ENCODE measurements around the gene ZNF189.

ZNF189 gene

GRCh38 chr9:101435601-101436079 lies 37.0 kb downstream of the ZNF189 start, which contains the start of gene ALDOB:
Gene ALDOB (minus strand): TSS chr9:101435774. CDS start chr9:101430887, 4,887 bp downstream.
- in situ Hi-C loops (cut with HindIII; ENCODE audit: low pct_unique_long_range_greater_than_20kb, low sequenced_read_pairs) = no loop called here
- no peak for TF ChIP-seq JUND (IDR thresholded peaks at IDR 0.05; ENCODE audit: low read depth)
- DNase-seq (ENCODE audit: low read depth in 1 of 2, low spot score in 1 of 2) = no peak

DNA sequence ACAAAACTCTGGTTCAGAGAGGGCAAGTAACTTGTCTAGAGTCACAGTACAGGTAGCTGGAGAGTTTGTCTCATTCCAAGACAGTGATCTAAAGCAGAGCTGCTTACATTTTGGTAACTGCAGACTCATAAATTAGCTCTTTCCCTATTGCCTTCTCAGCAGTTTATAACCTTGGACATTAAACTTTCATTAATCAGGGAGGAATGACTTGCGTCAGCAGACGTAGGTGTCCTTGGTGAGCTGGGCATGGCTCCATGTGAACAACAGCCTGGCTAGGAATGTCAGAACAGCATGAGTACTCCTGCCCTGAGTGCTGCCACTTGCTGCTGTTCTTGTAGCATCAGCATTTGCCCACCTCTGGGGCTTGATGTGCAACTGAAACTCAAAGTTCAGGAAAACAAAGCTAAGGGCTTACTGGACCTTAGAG lies 39.2 kb downstream of the ZNF189 start:
- in situ Hi-C loops (cut with HindIII; ENCODE audit: low pct_unique_long_range_greater_than_20kb, low sequenced_read_pairs) = no loop called here
- no peak for TF ChIP-seq JUND (IDR thresholded peaks at IDR 0.05; ENCODE audit: low read depth)
- no peak for DNase-seq (ENCODE audit: low read depth in 1 of 2, low spot score in 1 of 2)

GRCh38 chr9:101438523-101438922 lies 39.9 kb downstream of the ZNF189 start:
- no peak for DNase-seq (ENCODE audit: low read depth in 1 of 2, low spot score in 1 of 2)
- in situ Hi-C loops (cut with HindIII; ENCODE audit: low pct_unique_long_range_greater_than_20kb, low sequenced_read_pairs) = no loop called here
- no peak for TF ChIP-seq JUND (IDR thresholded peaks at IDR 0.05; ENCODE audit: low read depth)

- no peak for TF ChIP-seq JUND (IDR thresholded peaks at IDR 0.05; ENCODE audit: low read depth)
- in situ Hi-C loops (cut with HindIII; ENCODE audit: low pct_unique_long_range_greater_than_20kb, low sequenced_read_pairs) = no loop called here
- no peak for DNase-seq (ENCODE audit: low read depth in 1 of 2, low spot score in 1 of 2)
These were observed 42.1 kb downstream of the ZNF189 start for GRCh38 chr9:101440714-101441230.

DNA sequence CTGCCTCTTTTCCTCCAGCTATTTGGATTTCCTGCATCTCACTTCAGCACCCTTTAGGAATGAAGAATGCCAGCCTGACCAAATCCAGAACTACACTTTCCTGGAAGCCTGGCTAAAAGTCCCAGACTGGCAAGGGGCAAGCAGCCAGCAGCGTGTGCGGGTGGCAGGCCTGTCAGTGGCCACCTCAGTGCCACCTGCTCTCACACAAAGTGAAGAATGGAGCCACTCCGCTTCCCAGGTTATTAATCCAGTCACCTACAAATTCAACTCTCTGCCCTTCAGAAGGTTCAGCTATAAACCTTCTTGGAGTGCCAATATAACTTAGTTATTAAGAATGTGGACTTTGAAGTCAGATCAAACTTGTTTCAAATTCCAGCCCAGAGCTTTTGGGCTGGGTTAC lies 43.7 kb downstream of the ZNF189 start:
- no peak for TF ChIP-seq JUND (IDR thresholded peaks at IDR 0.05; ENCODE audit: low read depth)
- no peak for DNase-seq (ENCODE audit: low read depth in 1 of 2, low spot score in 1 of 2)
- in situ Hi-C loops (cut with HindIII; ENCODE audit: low pct_unique_long_range_greater_than_20kb, low sequenced_read_pairs) = no loop called here

DNA sequence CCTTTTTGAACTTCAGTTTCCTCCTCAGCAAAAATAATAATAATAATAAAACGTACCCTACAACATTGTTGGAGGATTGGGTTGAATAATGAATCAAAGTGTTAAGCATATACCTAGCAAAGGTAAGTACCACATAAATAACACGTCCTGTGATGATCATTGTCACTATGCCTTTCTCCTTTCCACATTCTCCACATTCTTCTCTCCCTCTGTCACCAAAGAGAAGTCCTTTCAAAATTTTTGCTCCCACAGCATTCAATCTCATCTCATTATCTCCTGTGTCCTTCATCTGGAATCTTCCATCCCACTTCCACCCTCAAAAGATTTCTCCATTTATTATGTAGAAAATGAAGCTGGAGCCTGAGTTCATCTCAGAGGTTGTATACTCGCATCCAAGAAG lies 44.1 kb downstream of the ZNF189 start:
- in situ Hi-C loops (cut with HindIII; ENCODE audit: low pct_unique_long_range_greater_than_20kb, low sequenced_read_pairs) = no loop called here
- DNase-seq (ENCODE audit: low read depth in 1 of 2, low spot score in 1 of 2) = no peak
- no peak for TF ChIP-seq JUND (IDR thresholded peaks at IDR 0.05; ENCODE audit: low read depth)

DNA sequence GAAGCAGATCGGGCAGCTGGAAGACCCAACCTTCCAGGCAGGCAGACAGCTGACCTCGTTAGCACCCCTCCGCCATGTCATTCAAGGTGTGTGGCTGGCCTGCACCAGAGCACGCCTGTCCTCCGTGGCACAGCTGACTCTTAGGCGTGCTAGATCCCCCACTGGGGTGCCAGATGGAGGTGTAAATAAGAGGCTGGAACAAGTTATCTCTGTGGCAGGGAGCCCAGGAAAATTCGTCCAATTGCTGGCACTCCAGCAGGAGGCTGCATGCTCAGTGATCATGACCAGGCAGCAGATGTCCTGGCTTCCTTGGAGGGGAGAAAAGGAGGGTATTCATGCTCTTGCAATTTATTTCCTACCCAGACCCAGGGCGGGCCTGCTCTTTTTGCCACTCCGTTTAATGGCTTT lies 44.7 kb downstream of the ZNF189 start:
- DNase-seq (ENCODE audit: low read depth in 1 of 2, low spot score in 1 of 2) = no peak
- TF ChIP-seq JUND (IDR thresholded peaks at IDR 0.05; ENCODE audit: low read depth) = no peak
- in situ Hi-C loops (cut with HindIII; ENCODE audit: low pct_unique_long_range_greater_than_20kb, low sequenced_read_pairs) = no loop called here

DNA sequence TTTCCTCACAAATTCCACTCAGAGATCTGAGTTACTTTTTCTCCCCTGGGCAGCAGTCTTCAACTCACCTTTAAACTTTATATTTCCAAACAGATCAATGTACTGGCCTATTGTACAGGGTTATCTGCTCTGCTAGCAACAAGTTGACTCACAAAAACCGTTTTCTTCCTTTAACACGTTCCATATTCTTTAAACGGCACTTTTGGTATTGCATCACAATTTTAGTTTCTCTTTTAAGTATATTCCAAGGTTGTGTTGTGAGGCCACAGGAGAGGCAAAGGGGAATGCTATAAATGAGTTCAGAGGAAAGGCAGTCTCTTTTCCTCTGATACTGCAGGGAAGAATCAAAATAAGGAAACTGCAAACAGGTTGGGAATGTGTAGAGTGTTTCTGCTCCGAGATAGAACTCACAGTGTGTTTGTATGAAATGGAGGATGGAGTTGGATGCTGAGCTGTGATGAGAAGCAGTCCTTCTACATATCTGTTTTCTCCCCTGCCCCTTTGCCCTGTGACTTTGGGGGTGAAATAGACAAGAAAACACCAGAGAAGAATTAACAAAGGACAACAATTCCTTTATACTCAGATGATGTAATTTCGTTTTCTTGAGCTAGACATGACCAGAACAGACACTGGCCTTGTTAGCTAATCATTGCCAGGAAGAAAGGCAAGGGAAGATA lies 46.8 kb downstream of the ZNF189 start:
- in situ Hi-C loops (cut with HindIII; ENCODE audit: low pct_unique_long_range_greater_than_20kb, low sequenced_read_pairs) = no loop called here

DNA sequence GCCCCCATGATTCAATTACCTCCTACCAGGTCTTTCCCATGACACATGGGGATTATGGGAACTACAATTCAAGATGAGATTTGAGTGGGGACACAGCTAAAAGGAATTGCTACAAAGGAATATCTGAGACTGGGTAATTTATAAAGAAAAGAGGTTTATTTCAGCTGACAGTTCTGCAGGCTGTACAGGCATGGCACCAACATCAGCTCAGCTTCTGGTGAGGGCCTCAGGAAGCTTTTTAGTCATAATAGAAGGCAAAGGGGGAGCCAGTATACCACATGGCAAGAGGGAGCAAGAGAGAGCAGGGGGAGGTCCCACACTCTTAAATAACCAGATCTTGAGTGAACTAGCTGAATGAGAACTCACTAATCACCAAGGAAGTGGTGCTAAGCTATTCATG lies 48.1 kb downstream of the ZNF189 start:
- in situ Hi-C loops (cut with HindIII; ENCODE audit: low pct_unique_long_range_greater_than_20kb, low sequenced_read_pairs) = no loop called here
- TF ChIP-seq JUND (IDR thresholded peaks at IDR 0.05; ENCODE audit: low read depth) = no peak
- no peak for DNase-seq (ENCODE audit: low read depth in 1 of 2, low spot score in 1 of 2)

More for the DNA sequence above, 46.8 kb downstream of the ZNF189 start:
- DNase-seq (ENCODE audit: low read depth in 1 of 2, low spot score in 1 of 2) = no peak
- TF ChIP-seq JUND (IDR thresholded peaks at IDR 0.05; ENCODE audit: low read depth) = no peak

DNA sequence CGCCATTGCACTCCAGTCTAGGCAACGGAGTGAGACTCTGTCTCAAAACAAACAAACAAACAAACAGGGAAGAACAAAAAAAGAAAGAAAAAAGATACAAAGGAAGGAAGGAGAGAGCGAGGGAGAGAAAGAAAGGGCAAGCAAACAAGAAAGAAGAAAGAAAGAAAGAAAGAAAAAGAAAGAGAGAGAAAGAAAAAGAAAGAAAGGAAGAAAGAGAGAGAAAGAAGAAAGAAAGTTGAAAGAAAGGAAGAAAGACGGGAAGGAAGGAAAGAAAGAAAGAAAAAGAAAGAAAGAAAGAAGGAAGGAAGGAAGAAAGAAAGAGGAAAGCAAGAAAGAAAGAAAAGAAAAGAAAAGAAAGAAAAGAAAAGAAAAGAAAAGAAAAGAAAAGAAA lies 50.0 kb downstream of the ZNF189 start:
- DNase-seq (ENCODE audit: low read depth in 1 of 2, low spot score in 1 of 2) = no peak
- TF ChIP-seq JUND (IDR thresholded peaks at IDR 0.05; ENCODE audit: low read depth) = no peak
- in situ Hi-C loops (cut with HindIII; ENCODE audit: low pct_unique_long_range_greater_than_20kb, low sequenced_read_pairs) = no loop called here

DNA sequence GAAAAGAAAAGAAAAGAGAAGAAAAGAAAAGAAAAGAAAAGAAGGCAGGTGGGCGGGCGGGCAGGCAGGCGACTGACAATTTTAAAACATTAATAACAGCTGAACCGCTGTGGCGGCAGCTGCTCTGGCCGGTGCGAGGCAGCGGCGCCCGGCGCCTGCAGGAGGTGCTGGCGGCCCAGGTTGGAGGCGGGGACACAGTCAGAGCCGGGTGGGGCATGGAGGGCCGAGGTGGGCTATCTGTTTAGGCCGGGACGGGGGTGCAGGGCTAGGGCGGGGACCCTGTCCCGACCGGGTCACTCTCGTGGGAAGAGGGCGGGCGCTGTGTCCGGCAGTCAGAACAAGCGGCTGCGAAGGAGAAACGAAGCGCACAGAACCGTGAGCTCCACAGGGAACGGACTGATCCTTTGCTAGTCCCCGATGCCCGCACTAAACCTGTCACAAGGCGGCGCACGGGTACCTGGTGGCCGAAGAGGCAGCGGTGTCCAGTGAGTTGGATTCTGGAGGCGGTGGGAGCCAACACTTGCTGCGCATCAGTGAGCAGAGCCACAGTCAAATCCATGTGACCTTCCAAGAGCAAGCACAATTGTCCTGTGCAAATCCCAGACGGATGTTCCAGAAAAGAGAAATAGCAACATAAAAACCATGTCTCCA lies 50.5 kb downstream of the ZNF189 start:
- TF ChIP-seq JUND (IDR thresholded peaks at IDR 0.05; ENCODE audit: low read depth) = no peak
- in situ Hi-C loops (cut with HindIII; ENCODE audit: low pct_unique_long_range_greater_than_20kb, low sequenced_read_pairs) = no loop called here
- DNase-seq (ENCODE audit: low read depth in 1 of 2, low spot score in 1 of 2) = peak; percentile 66 to 82

DNA sequence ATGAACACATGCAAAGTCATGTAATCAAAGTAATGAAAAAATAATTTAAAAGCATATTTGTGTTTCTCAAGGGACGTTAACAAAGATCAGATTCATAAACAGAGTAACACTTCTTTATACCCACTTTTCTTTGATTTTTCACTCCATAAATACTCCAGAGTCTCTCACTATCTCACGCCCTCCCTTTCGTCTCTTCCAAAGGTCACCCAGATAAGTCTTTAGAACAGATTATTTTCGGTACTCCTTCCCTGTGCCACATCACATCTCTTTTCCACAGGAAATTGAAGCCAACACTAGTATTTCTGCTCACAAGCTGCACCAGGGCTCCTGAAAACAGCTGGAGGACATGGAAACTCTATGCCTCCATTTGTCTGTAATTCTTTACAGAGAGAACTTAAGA lies 52.3 kb downstream of the ZNF189 start:
- TF ChIP-seq JUND (IDR thresholded peaks at IDR 0.05; ENCODE audit: low read depth) = no peak
- no peak for DNase-seq (ENCODE audit: low read depth in 1 of 2, low spot score in 1 of 2)
- in situ Hi-C loops (cut with HindIII; ENCODE audit: low pct_unique_long_range_greater_than_20kb, low sequenced_read_pairs) = no loop called here

DNA sequence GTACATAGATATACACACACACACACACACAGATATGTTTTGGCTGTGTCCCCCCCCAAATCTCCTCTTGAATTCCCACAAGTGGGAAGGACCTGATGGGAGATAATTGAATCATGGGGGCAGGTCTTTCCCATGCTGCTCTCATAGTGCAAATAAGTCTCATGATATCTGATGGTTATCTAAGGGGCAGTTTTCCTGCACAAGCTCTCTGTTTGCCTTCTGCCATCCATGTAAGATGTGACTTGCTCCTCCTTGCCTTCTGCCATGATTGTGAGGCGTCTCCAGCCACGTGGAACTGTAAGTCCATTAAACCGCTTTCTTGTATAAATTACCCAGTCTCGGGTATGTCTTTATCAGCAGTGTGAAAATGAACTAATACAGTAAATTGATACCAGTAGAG lies 52.8 kb downstream of the ZNF189 start:
- no peak for TF ChIP-seq JUND (IDR thresholded peaks at IDR 0.05; ENCODE audit: low read depth)
- in situ Hi-C loops (cut with HindIII; ENCODE audit: low pct_unique_long_range_greater_than_20kb, low sequenced_read_pairs) = no loop called here
- no peak for DNase-seq (ENCODE audit: low read depth in 1 of 2, low spot score in 1 of 2)
